HEK293 (cell line): ENCODE measurements around the gene ANTXR2.

Experiments used
- GLIS2 ChIP-seq: fragments of 450-650 bp; formaldehyde crosslinking; IDR thresholded peaks from 2 replicates; pipeline ENCODE4 v1.5.1; 2016; ENCODE audit warnings: missing biosample characterization, missing genetic modification characterization
- KLF16 ChIP-seq: fragments of 450-650 bp; formaldehyde crosslinking; IDR thresholded peaks from 2 replicates; pipeline ENCODE4 v1.5.1; 2017; ENCODE audit warnings: missing biosample characterization, missing genetic modification characterization
- PRDM1 ChIP-seq: fragments of 450-650 bp; formaldehyde crosslinking; IDR thresholded peaks from 2 replicates; pipeline ENCODE4; 2016; ENCODE audit warnings: missing biosample characterization, missing genetic modification characterization
- SALL2 ChIP-seq: fragments of 450-650 bp; formaldehyde crosslinking; IDR thresholded peaks from 2 replicates; pipeline ENCODE4 v1.5.0; 2017; ENCODE audit warnings: missing biosample characterization, mild to moderate bottlenecking, missing genetic modification characterization, borderline replicate concordance
- SCRT1 ChIP-seq: fragments of 450-650 bp; formaldehyde crosslinking; IDR thresholded peaks from 2 replicates; pipeline ENCODE4 v1.5.1; 2016; ENCODE audit warnings: missing biosample characterization, missing genetic modification characterization, borderline replicate concordance
- TCF7L2 ChIP-seq: IDR thresholded peaks from 2 replicates; pipeline ENCODE4 v1.6.1; 2011; ENCODE audit warnings: low read depth, mild to moderate bottlenecking, inconsistent platforms, low read length, moderate library complexity, borderline replicate concordance
- ZBTB11 ChIP-seq: fragments of 450-650 bp; formaldehyde crosslinking; conservative IDR thresholded peaks from 2 replicates; pipeline ENCODE4 v1.5.1; 2016; ENCODE audit warnings: low read depth, missing biosample characterization, missing genetic modification characterization
- ZNF112 ChIP-seq: fragments of 450-650 bp; formaldehyde crosslinking; IDR thresholded peaks from 2 replicates; pipeline ENCODE4 v1.5.0; 2017; ENCODE audit warnings: missing biosample characterization, missing genetic modification characterization
- ZNF138 ChIP-seq: fragments of 450-650 bp; formaldehyde crosslinking; IDR thresholded peaks from 2 replicates; pipeline ENCODE4 v1.5.1; 2016; ENCODE audit warnings: missing biosample characterization, missing genetic modification characterization, borderline replicate concordance
- ZNF146 ChIP-seq: fragments of 450-650 bp; formaldehyde crosslinking; IDR thresholded peaks from 2 replicates; pipeline ENCODE4 v1.5.1; 2016; ENCODE audit warnings: missing biosample characterization, missing genetic modification characterization
- ZNF169 ChIP-seq: fragments of 450-650 bp; formaldehyde crosslinking; IDR thresholded peaks from 2 replicates; pipeline ENCODE4 v1.5.1; 2016; ENCODE audit warnings: missing biosample characterization, missing genetic modification characterization
- ZNF280D ChIP-seq: fragments of 450-650 bp; formaldehyde crosslinking; IDR thresholded peaks from 2 replicates; pipeline ENCODE4 v1.5.1; 2016; ENCODE audit warnings: missing biosample characterization, missing genetic modification characterization
- ZNF335 ChIP-seq: fragments of 450-650 bp; formaldehyde crosslinking; conservative IDR thresholded peaks from 2 replicates; pipeline ENCODE4 v1.5.1; 2016; ENCODE audit warnings: missing biosample characterization, missing genetic modification characterization
- ZNF426 ChIP-seq: fragments of 450-650 bp; formaldehyde crosslinking; IDR thresholded peaks from 2 replicates; pipeline ENCODE4 v1.5.1; 2017; ENCODE audit warnings: missing biosample characterization, missing genetic modification characterization, mild to moderate bottlenecking, inconsistent platforms, moderate library complexity
- ZNF561 ChIP-seq: fragments of 450-650 bp; IDR thresholded peaks from 2 replicates; pipeline ENCODE4 v1.5.1; 2018; ENCODE audit warnings: missing biosample characterization, missing genetic modification characterization, borderline replicate concordance
- ZNF621 ChIP-seq: fragments of 450-650 bp; formaldehyde crosslinking; IDR thresholded peaks from 2 replicates; pipeline ENCODE4 v1.5.1; 2017; ENCODE audit warnings: missing biosample characterization, missing genetic modification characterization
- ZNF654 ChIP-seq: fragments of 450-650 bp; formaldehyde crosslinking; IDR thresholded peaks from 2 replicates; pipeline ENCODE4 v1.5.1; 2016; ENCODE audit warnings: low read depth, missing biosample characterization, missing genetic modification characterization
- ZNF658 ChIP-seq: fragments of 450-650 bp; formaldehyde crosslinking; IDR thresholded peaks from 2 replicates; pipeline ENCODE4; 2016; ENCODE audit warnings: missing biosample characterization, missing genetic modification characterization
- ZSCAN16 ChIP-seq: fragments of 450-650 bp; formaldehyde crosslinking; IDR thresholded peaks from 2 replicates; pipeline ENCODE4 v1.5.1; 2016; ENCODE audit warnings: missing biosample characterization, missing genetic modification characterization
- ZSCAN23 ChIP-seq: fragments of 450-650 bp; formaldehyde crosslinking; IDR thresholded peaks from 2 replicates; pipeline ENCODE4 v1.5.1; 2016; ENCODE audit warnings: missing biosample characterization, missing genetic modification characterization
- TF ChIP-seq, protein P1 (sequence below): fragments of 450-650 bp; formaldehyde crosslinking; IDR thresholded peaks from 2 replicates; pipeline ENCODE4 v1.5.1; 2017; ENCODE audit warnings: missing biosample characterization, mild to moderate bottlenecking, missing genetic modification characterization, moderate library complexity
- TF ChIP-seq, protein P2 (sequence below): fragments of 450-650 bp; formaldehyde crosslinking; IDR thresholded peaks from 2 replicates; pipeline ENCODE4 v1.5.1; 2016; ENCODE audit warnings: missing biosample characterization, missing genetic modification characterization, low read depth
- TF ChIP-seq, protein P3 (sequence below): fragments of 450-650 bp; formaldehyde crosslinking; IDR thresholded peaks from 2 replicates; pipeline ENCODE4; 2016; ENCODE audit warnings: missing biosample characterization, missing genetic modification characterization

The ANTXR2 gene

DNA sequence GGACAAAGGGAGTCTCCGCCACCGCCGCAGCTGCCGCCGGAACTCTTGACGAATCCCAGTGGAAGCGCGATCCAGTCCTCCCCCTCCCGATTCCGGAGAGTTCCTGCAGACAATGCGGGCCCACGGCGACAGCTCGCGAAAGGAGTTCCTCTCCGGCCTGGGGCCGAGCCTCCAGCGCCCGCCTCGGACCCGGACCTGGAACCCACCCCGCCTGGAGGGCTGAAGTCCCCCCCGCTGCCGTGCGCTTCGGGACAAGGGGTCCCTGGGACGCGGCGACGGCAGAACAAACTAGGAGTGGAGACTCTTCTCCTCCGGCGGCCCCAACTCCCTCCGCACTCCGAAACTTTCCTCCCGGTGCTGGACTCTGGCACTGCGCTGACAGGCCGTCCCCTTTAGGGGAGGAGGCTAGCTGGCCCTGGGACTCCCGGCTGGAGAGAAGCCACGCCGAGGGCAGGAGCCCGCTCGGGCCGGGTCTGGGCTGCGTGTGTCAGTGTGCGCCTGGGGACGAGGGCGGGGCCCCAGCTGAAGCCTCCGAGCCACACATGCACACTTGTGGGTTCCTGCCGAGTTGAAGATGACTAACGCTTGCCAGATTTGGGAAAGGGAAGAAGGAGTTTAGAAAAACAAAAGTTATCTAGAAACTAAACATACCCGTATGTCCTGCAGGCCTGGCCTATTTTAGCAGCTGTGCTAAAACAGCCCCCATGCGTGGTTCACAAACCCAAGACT is at the start of gene ANTXR2 (continued):
- no peak for TF ChIP-seq ZNF280D (tag by site-specific recombination)
- peak; percentile 9; the same call in 1 of the 2 replicates for TF ChIP-seq GLIS2 (tag by site-specific recombination)
- TF ChIP-seq ZNF426 (tag by site-specific recombination), result no peak
- no peak for TF ChIP-seq ZNF146 (tag by site-specific recombination)
- TF ChIP-seq TCF7L2, result no peak
- no peak for TF ChIP-seq ZNF654 (tag by site-specific recombination)
- no peak for TF ChIP-seq ZNF112 (tag by site-specific recombination)
- TF ChIP-seq, protein P1, sequence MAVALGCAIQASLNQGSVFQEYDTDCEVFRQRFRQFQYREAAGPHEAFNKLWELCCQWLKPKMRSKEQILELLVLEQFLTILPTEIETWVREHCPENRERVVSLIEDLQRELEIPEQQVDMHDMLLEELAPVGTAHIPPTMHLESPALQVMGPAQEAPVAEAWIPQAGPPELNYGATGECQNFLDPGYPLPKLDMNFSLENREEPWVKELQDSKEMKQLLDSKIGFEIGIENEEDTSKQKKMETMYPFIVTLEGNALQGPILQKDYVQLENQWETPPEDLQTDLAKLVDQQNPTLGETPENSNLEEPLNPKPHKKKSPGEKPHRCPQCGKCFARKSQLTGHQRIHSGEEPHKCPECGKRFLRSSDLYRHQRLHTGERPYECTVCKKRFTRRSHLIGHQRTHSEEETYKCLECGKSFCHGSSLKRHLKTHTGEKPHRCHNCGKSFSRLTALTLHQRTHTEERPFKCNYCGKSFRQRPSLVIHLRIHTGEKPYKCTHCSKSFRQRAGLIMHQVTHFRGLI, result no peak
- peak; percentile 86 for TF ChIP-seq ZNF335 (tag by site-specific recombination)
- no peak for TF ChIP-seq SCRT1
- TF ChIP-seq KLF16 (tag by site-specific recombination), result no peak
- TF ChIP-seq, protein P2, sequence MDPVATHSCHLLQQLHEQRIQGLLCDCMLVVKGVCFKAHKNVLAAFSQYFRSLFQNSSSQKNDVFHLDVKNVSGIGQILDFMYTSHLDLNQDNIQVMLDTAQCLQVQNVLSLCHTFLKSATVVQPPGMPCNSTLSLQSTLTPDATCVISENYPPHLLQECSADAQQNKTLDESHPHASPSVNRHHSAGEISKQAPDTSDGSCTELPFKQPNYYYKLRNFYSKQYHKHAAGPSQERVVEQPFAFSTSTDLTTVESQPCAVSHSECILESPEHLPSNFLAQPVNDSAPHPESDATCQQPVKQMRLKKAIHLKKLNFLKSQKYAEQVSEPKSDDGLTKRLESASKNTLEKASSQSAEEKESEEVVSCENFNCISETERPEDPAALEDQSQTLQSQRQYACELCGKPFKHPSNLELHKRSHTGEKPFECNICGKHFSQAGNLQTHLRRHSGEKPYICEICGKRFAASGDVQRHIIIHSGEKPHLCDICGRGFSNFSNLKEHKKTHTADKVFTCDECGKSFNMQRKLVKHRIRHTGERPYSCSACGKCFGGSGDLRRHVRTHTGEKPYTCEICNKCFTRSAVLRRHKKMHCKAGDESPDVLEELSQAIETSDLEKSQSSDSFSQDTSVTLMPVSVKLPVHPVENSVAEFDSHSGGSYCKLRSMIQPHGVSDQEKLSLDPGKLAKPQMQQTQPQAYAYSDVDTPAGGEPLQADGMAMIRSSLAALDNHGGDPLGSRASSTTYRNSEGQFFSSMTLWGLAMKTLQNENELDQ (tag by site-specific recombination), result no peak
- no peak for TF ChIP-seq ZSCAN16 (tag by site-specific recombination)
- TF ChIP-seq ZBTB11 (tag by site-specific recombination), result peak; percentile 72
- TF ChIP-seq PRDM1 (tag by site-specific recombination), result peak; percentile 20; the same call in 1 of the 2 replicates
- no peak for TF ChIP-seq ZNF621 (tag by site-specific recombination)
- TF ChIP-seq, protein P3, sequence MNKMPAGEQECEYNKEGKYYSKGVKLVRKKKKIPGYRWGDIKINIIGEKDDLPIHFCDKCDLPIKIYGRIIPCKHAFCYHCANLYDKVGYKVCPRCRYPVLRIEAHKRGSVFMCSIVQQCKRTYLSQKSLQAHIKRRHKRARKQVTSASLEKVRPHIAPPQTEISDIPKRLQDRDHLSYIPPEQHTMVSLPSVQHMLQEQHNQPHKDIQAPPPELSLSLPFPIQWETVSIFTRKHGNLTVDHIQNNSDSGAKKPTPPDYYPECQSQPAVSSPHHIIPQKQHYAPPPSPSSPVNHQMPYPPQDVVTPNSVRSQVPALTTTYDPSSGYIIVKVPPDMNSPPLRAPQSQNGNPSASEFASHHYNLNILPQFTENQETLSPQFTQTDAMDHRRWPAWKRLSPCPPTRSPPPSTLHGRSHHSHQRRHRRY (tag by site-specific recombination), result no peak
- TF ChIP-seq ZNF169 (tag by site-specific recombination), result no peak
- TF ChIP-seq ZNF561 (tag by site-specific recombination), result no peak
- no peak for TF ChIP-seq SALL2 (tag by site-specific recombination)
- no peak for TF ChIP-seq ZNF138 (tag by site-specific recombination)
- no peak for TF ChIP-seq ZNF658 (tag by site-specific recombination)
- TF ChIP-seq ZSCAN23, result no peak
